Activated CD8-positive, alpha-beta memory T cell treated with anti-CD3 and anti-CD28 coated beads for 1 hour (primary cell): Measurements from ENCODE around the gene ARHGEF38.
"Not testable (repeated sequence)": the region's sequence is repeated elsewhere in the genome, so short reads cannot be mapped to it uniquely, and the experiment has no call there.

Experiments
- DNase-seq, 2 donors: peaks; one replicate each; pipeline ENCODE4 v3.0.0-alpha.2; 2020; ENCODE audit warnings: low read depth in 1 of 2; ENCODE audit errors: extremely low read depth in 1 of 2

ARHGEF38 gene

GRCh38 chr4:105650190-105650589 is 97.8 kb downstream of the ARHGEF38 start:
- DNase-seq = no peak

GRCh38 chr4:105651884-105652283 is 99.5 kb downstream of the ARHGEF38 start:
- no peak for DNase-seq

DNA sequence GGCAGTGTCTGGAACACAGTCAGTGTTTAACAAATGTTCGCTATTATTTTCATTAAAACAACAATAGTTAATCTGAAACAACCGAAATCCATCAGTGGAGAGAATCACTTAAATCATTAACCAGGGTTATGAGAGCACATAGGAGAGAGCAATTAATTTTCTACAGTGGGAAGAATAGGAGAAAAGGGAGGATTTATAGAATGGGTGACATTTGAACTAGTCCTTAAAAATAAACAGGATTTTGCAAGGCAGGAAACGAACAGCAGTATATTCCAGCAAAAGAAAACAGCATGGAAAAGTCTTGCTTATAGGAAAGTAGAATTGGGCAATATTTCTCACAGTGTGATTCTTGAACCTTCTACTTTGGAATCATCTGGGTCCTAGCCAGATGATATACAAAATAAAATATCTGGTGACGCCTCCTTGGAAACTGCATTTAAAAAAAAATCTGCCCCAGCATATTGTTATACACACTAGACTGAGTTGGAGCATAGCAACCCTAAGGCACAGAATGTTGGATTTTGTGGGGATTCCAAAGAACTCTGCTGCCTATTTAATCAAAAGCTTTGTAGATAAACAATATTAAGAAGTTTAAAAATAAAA is 100.0 kb downstream of the ARHGEF38 start:
- no peak for DNase-seq

- no peak for DNase-seq
Observed at GRCh38 chr4:105657117-105657765, 104.8 kb downstream of the ARHGEF38 start.

GRCh38 chr4:105659190-105659589 is 106.8 kb downstream of the ARHGEF38 start:
- no peak for DNase-seq

GRCh38 chr4:105661028-105661427 is 108.6 kb downstream of the ARHGEF38 start:
- no peak for DNase-seq

DNA sequence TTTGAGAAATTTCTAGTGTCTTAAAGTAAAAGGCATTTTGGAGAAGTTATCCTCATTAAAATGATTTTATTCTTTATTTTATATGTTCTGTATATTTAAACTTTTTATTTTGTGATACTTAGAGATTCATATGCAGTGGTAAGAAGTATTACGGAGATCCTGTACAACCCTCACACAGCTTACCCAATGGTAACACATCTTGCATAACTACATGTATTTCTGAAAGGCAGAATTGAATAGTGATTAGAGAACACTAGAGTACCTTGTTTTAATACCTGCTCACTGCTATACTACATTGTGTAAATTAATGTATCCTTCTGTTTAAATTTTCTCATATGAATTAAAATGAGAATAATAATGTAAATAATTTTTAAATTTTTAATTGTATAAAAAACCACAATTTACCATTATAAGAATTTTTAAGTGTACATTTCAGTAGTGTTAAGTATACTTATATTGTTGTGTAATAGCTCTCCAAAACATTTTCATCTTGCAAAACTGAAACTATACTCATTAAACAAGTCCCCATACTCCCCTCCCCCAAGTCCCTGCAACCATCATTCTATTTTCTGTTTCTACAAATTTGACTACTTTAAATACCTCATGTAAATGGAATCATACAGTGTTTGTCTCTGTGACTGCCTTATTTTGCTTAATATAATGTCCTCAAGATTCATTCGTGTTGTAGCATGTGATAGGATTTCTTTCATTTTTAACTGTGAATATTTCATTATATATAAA is 110.7 kb downstream of the ARHGEF38 start:
- no peak for DNase-seq

DNA sequence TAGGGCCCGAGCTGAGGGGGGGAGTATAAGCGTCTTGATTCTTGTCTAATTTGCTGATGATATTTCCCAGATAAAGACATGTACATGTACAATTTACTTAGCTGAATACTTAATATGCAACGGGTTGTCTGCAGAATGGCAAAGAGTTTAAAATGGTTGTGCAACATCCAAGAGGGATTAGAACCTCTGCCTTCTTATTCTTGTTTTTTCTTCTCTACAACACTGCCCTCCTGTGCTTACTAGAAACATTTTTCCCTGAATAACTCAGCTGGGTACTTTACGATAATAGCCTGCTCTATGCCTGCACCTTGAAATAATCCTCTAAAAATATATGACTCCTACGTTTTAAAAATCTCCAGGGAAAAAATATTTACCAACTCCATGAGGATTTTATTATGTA is 114.3 kb downstream of the ARHGEF38 start:
- DNase-seq = no peak

DNA sequence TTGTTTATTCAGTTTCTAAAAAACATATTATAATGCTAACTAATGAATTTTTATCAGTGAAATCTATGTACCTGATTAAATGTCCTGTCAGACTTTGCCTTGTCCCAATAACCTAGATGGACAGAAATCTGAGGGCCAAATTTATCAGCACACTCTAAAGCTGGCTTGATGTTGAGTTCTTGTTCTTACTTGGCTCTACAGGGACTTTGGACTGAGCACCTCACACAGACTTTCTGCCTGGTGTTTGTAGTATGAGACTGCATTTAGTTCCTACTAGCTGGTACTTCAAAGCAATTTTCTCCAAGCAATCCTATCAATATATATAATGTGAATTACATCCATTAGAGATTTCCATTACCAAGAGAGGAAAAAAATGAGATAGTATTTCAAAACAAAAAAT is 118.3 kb downstream of the ARHGEF38 start:
- no peak for DNase-seq

DNA sequence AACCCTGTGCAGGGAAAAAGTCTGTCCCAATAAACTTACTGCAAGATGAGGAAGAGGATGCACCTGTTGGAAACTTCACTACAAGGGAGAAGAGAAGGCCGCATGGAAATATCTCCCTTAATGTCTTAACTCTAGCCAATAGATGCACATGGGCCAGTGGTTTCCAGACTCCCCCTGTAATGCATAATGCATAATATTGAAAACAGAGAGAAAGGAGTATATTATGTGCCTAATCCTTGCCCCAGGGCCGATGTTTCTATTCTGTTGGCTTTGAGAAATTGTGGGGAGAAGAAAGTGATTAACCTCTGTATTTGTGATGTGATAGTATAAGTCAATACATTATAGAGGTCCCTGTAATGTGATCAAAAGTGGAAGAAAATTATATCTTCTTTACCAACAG is 118.9 kb downstream of the ARHGEF38 start:
- DNase-seq = no peak

GRCh38 chr4:105674011-105674410 is 121.6 kb downstream of the ARHGEF38 start:
- no peak for DNase-seq

- DNase-seq = no peak
Observed at GRCh38 chr4:105677709-105678108, 125.3 kb downstream of the ARHGEF38 start.

GRCh38 chr4:105679186-105679585 is 126.8 kb downstream of the ARHGEF38 start:
- DNase-seq = no peak

- no peak for DNase-seq
Observed at GRCh38 chr4:105683038-105683437, 130.6 kb downstream of the ARHGEF38 start.

- DNase-seq = no peak
Observed at GRCh38 chr4:105686571-105686970, 134.2 kb downstream of the ARHGEF38 start.

- DNase-seq = not testable (repeated sequence)
Observed at GRCh38 chr4:105694812-105695211, 142.4 kb downstream of the ARHGEF38 start.

GRCh38 chr4:105695832-105696231 is 143.4 kb downstream of the ARHGEF38 start:
- not testable (repeated sequence) for DNase-seq

DNA sequence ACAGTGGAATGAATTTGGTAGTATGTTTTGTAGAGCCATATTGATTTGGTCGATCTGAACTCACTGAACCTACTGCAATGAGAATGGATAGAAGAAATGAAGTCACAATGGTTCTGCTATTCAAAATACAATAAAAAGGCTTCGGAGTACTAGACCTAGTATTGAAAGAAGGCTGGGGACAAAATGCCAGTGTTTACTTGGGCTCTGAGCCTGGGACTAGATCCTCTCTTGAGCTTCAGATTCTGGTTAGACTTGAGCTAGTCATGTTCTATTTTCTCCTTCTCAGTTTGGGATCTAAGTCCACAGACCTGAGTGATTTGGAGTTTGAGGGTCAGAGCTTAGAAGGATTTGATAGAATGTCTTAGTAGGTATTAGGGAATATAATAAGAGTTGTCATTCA is 146.2 kb downstream of the ARHGEF38 start:
- DNase-seq = no peak

GRCh38 chr4:105707782-105708180 is 155.4 kb downstream of the ARHGEF38 start:
- no peak for DNase-seq

DNA sequence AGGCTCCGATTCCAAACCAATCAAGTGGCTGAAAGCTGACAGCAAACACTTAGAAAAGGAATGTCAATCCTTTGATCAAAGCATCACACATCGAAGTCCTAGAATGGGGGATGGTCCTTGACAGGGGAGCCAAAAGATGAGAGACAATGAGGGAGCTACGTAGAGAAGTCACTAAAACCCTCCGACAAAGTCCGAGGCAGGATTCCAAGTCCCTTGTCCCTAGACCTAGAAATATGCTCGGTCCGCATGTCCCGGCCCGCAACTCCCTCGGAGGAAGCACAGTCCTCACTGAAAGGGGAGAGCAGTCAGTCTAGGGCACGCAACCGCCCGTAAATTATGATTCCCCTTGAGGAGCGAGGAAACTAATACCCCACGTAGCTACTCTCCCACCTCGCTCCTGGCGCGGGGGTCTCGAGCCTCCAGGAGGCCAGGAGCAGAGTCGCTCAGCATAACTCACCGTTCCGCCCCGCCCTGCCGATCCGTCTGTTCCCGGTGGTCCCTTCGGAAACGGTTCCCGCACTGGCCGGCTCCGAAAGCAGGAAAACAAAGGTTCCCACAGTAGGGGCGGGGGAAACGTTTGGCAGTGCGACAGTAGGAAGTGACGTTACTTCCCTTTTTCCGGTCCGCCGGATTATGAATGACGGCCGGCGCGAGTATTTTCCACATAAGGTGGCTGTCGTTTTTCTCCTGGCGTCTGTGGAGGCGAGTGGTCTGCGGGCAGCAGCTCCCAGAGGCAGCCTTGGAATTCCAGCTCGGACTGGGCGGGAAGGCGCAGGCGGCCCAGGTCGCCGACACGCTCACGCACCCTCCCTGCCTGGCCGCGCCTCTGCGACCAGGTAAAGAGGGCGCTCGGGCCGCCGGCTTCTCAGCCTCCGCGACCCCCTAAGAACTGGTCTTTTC is 156.0 kb downstream of the ARHGEF38 start, which contains the start of the genes GSTCD and INTS12:
TSS of gene GSTCD (plus strand) at position 604 of the 900 bp plus-strand sequence. CDS start 8,830 bp downstream, outside the sequence.
TSS of gene INTS12 (minus strand) at position 509 of the 900 bp plus-strand sequence. CDS start 8,684 bp downstream, outside the sequence.
- DNase-seq = peak; percentile 70 to 76

DNA sequence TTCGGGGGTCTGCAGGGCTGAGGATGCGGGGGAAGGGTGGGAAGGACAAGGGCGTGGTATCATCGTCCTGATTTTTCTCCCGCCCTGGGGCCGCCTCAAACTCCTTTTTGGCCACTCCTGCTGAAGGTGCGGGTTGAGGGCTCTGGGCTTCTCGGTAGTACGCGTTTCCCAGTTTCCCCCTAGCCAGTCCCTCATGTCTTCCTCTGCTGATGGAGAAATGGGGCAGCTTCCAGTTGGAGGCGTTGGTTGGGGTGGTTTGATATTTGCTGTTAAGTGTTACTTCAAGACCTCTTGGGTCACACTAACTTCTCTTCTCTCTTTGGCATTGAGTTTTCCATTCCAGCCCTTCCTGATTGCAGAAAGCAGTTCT is 156.6 kb downstream of the ARHGEF38 start:
- no peak for DNase-seq
